Measurements from ENCODE around the gene PHF14. TPM values are rescaled to one million over a fixed set of nuclear protein-coding genes. Genes with fewer than 3 reads are reported as not detected.

PHF14 gene
- total RNA-seq, 1 experiment from 2014 or later, result 49.3 TPM

DNA sequence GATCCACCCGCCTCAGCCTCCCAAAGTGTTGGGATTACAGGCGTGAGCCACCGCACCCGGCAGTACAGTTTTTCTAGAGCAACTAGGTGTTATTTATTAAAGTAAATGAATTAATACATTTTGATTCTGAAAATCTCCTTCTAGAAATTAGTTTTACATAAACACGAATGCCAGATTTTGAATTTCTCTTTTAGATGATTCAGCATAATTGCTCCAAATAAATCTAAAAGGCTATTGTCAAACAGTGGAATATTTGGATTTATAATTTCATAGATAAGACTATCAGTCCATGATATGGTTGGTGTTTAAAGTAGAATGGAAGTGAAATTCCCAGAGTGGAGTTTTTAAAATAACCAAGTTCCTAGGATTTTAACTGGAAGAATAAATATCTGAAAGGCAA, 1.5 kb upstream of the PHF14 start:
- peak overlapping the region; percentile 99; the same call in 1 of the 2 replicates for H2AFZ ChIP-seq

DNA sequence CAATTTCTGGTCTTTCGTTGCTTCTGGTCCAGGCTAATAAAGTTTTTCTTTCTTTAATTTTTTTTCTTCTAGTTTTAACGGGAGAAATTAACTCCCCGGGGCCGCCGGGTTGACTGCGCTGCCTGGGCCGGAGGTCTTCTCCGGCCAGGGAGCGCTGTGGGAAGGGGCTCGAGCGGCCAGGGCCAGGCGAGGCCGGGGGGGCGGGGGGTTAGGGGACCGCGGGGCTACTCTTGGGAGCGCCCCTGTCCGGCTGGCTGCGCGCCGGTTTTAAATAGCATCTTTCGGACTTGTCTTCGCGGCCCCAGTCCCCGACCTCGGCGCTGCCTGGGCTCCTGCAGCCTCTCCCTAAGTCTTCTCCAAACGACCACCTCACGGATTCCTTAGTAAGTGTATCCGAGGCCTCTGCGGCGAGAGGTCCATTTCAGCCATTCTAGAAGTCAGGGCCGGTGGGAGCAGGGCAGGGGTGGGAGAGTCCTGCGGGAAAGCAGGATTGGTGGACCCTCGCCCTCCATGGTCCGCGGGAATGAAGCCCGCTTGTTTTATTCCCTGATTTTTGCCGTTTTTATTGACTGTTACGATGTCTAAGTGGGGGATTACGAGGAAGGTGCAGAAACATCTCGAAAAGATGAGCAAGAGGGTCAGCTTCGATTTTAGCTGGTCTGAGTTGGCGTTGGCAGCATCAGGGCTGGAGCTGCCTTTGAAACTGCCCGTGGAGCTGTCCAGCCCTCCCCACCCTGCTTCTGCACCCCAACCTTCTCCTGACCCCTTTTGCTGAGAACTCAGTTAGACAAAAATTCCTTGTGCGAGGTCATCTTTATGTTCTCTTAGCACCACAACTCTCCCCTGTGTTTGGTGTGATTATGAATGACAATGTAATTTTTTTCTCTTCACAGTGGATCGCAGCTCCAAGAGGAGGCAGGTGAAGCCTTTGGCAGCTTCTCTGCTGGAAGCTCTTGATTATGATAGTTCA, 555 bp downstream of the PHF14 start:
- H3K79me2 ChIP-seq (ENCODE audit: low read depth), result peaks cover 46% of the 10 kb centered on the region
- ChIA-PET CTCF (no interaction called here), POLR2A (ENCODE audit: unreplicated experiment) (interaction anchor here (0.7 to 2.1 kb wide), 2 partner anchors 34 to 574 kb away, joined by 4 to 11 read pairs; a partner anchor contains a TSS)
- peak overlapping the region; percentile 93 for H2AFZ ChIP-seq
- DNase-seq, result peak in 1 of 2 experiments; percentile 27
- H3K9me3 ChIP-seq (ENCODE audit: insufficient read depth, low read depth), result 0 out of 2 replicates have a peak, but pooled peaks cover 3% of the 10 kb centered on the region
- no peaks in the 10 kb centered on the region for H4K20me1 ChIP-seq (ENCODE audit: insufficient read depth)
- intact Hi-C loops (cut with micrococcal nuclease; ENCODE audit: unreplicated experiment), result loop anchor here (1.0 kb wide), 1 partner anchor 34 kb away; a partner anchor contains a TSS
- peaks cover 13% of the 10 kb centered on the region for H3F3A ChIP-seq (ENCODE audit: insufficient read depth, low read depth)
- peaks cover 24% of the 10 kb centered on the region for H3K4me1 ChIP-seq (replicated peaks; ENCODE audit: insufficient read depth)
- H3K27ac ChIP-seq, result peak overlapping the region; percentile 91
- peak overlapping the region; percentile 94 for H3K4me3 ChIP-seq
- H3K36me3 ChIP-seq (ENCODE audit: low read depth), result peaks cover 25% of the 10 kb centered on the region
- BruUV-seq (replicated peaks), result TSS peak; percentile 48
- no peaks in the 10 kb centered on the region for H3K9me2 ChIP-seq (ENCODE audit: insufficient read depth)
- H3K4me2 ChIP-seq, result peak overlapping the region; percentile 84
- H3K27me3 ChIP-seq (ENCODE audit: insufficient read depth, low read depth), result no peaks in the 10 kb centered on the region
- no peak for TF ChIP-seq EZH2 (IDR thresholded peaks at IDR 0.05; ENCODE audit: low read depth)
- TF ChIP-seq, protein P1, sequence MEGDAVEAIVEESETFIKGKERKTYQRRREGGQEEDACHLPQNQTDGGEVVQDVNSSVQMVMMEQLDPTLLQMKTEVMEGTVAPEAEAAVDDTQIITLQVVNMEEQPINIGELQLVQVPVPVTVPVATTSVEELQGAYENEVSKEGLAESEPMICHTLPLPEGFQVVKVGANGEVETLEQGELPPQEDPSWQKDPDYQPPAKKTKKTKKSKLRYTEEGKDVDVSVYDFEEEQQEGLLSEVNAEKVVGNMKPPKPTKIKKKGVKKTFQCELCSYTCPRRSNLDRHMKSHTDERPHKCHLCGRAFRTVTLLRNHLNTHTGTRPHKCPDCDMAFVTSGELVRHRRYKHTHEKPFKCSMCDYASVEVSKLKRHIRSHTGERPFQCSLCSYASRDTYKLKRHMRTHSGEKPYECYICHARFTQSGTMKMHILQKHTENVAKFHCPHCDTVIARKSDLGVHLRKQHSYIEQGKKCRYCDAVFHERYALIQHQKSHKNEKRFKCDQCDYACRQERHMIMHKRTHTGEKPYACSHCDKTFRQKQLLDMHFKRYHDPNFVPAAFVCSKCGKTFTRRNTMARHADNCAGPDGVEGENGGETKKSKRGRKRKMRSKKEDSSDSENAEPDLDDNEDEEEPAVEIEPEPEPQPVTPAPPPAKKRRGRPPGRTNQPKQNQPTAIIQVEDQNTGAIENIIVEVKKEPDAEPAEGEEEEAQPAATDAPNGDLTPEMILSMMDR (conservative IDR thresholded peaks at IDR 0.05), result no peak

More for the DNA sequence above, 1.5 kb upstream of the PHF14 start:
- peaks cover 13% of the 10 kb centered on the region for H3F3A ChIP-seq (ENCODE audit: insufficient read depth, low read depth)
- ChIA-PET CTCF (no interaction called here), POLR2A (ENCODE audit: unreplicated experiment) (no interaction called here)
- no peak for TF ChIP-seq EZH2 (IDR thresholded peaks at IDR 0.05; ENCODE audit: low read depth)
- TF ChIP-seq, protein P1 (conservative IDR thresholded peaks at IDR 0.05), result no peak
- H3K27me3 ChIP-seq (ENCODE audit: insufficient read depth, low read depth), result no peaks in the 10 kb centered on the region
- DNase-seq, result no peak
- peak overlapping the region; percentile 84 for H3K4me2 ChIP-seq
- H3K79me2 ChIP-seq (ENCODE audit: low read depth), result peaks cover 31% of the 10 kb centered on the region
- peak overlapping the region; percentile 94; the same call in 1 of the 2 replicates for H3K4me3 ChIP-seq
- intact Hi-C loops (cut with micrococcal nuclease; ENCODE audit: unreplicated experiment), result no loop called here
- peaks cover 24% of the 10 kb centered on the region for H3K4me1 ChIP-seq (replicated peaks; ENCODE audit: insufficient read depth)
- no peaks in the 10 kb centered on the region for H3K9me2 ChIP-seq (ENCODE audit: insufficient read depth)
- H4K20me1 ChIP-seq (ENCODE audit: insufficient read depth), result no peaks in the 10 kb centered on the region
- H3K36me3 ChIP-seq (ENCODE audit: low read depth), result peaks cover 18% of the 10 kb centered on the region
- no TSS peak for BruUV-seq (replicated peaks)
- H3K27ac ChIP-seq, result peak overlapping the region; percentile 91; the same call in 1 of the 2 replicates
- H3K9me3 ChIP-seq (ENCODE audit: insufficient read depth, low read depth), result 0 out of 2 replicates have a peak, but pooled peaks cover 3% of the 10 kb centered on the region

DNA sequence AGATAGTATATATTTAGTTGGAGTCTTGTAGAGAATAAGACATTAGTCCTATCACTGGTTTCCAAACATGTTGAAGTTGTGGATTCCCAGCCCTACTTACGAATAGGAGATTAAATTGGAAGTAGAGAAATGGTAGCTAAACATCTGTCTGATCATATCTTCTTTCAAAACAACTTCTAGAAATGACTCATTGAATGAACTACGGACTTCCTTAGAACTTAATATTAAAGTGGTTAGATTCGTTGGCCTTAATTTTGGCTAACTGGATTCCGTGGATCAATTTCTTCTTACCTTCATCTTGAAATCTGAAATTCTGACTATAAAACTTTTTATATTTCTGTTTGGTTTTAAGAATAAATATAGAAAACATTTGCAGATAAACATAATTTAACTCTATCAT, 3.4 kb downstream of the PHF14 start:
- Histone ChIP-seq H3K36me3 (ENCODE audit: low read depth) (peaks cover 30% of the 10 kb centered on the region), H3K79me2 (ENCODE audit: low read depth) (peaks cover 69% of the 10 kb centered on the region), H3F3A (ENCODE audit: insufficient read depth, low read depth) (peaks cover 12% of the 10 kb centered on the region), H3K9me2 (ENCODE audit: insufficient read depth) (no peaks in the 10 kb centered on the region), H3K9me3 (ENCODE audit: insufficient read depth, low read depth) (0 out of 2 replicates have a peak, but pooled peaks cover 3% of the 10 kb centered on the region), H3K27me3 (ENCODE audit: insufficient read depth, low read depth) (no peaks in the 10 kb centered on the region), H4K20me1 (ENCODE audit: insufficient read depth) (0 out of 2 replicates have a peak, but pooled peaks cover 12% of the 10 kb centered on the region), H3K27ac (no peak overlapping the region), H3K4me1 (replicated peaks; ENCODE audit: insufficient read depth) (peaks cover 24% of the 10 kb centered on the region), H3K4me2 (0 out of 2 replicates have a peak overlapping the region, but pooled peaks have one; percentile 84), H2AFZ (no peak overlapping the region), H3K4me3 (no peak overlapping the region)
- no TSS peak for BruUV-seq (replicated peaks)
- ChIA-PET CTCF (no interaction called here), POLR2A (ENCODE audit: unreplicated experiment) (no interaction called here)
- intact Hi-C loops (cut with micrococcal nuclease; ENCODE audit: unreplicated experiment), result no loop called here
- TF ChIP-seq EZH2 (IDR thresholded peaks at IDR 0.05; ENCODE audit: low read depth), result no peak
- TF ChIP-seq, protein P1 (conservative IDR thresholded peaks at IDR 0.05), result no peak
- DNase-seq, result no peak
